ENCODE data around the gene TM9SF3.

Gene TM9SF3

GRCh38 chr10:96619120-96619519, 32.3 kb upstream of the TM9SF3 start:
- no peak for TF ChIP-seq PAX5 (IDR thresholded peaks at IDR 0.05; ENCODE audit: insufficient read depth, low read length, severe bottlenecking)
- no peak for TF ChIP-seq POU2F2 (IDR thresholded peaks at IDR 0.05; ENCODE audit: low read depth, low read length)
- no peak for TF ChIP-seq POLR2A (IDR thresholded peaks at IDR 0.05; ENCODE audit: low read depth, low read length)
- TF ChIP-seq POLR2AphosphoS5 (IDR thresholded peaks at IDR 0.05; ENCODE audit: low read depth, low read length), result no peak
- DNase-seq (ENCODE audit: insufficient read length, low spot score) (no peak), FAIRE-seq (no peak)

GRCh38 chr10:96618653-96619052, 31.8 kb upstream of the TM9SF3 start:
- no peak for DNase-seq (ENCODE audit: insufficient read length, low spot score)
- no peak for FAIRE-seq
- no peak for TF ChIP-seq POU2F2 (IDR thresholded peaks at IDR 0.05; ENCODE audit: low read depth, low read length)
- TF ChIP-seq PAX5 (IDR thresholded peaks at IDR 0.05; ENCODE audit: insufficient read depth, low read length, severe bottlenecking), result no peak
- no peak for TF ChIP-seq TAF1 (IDR thresholded peaks at IDR 0.05; ENCODE audit: low read depth, low read length)
- TF ChIP-seq POLR2AphosphoS5 (IDR thresholded peaks at IDR 0.05; ENCODE audit: low read depth, low read length), result no peak
- no peak for TF ChIP-seq SPI1 (IDR thresholded peaks at IDR 0.05; ENCODE audit: low read depth, low read length)
- TF ChIP-seq POLR2A (IDR thresholded peaks at IDR 0.05; ENCODE audit: low read depth, low read length), result no peak

DNA sequence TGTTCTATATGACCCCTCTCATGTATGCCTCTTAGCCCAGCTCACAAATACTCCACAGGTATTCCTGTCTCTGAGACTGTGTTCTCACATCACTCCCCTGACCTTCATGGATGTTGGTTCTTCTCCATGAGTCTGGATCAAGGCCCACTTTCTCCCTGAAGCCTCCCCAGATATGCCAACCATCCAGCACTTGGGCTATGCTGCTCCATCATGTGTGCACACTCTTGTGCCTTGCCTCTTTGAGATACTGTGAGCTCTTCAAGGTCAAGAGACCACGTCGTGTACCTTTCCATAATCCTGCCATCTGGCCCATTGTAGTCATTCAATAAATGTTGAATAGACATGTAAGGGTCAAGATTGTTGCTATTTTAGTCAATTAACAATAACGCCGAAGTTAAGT, 30.1 kb upstream of the TM9SF3 start:
- TF ChIP-seq POU2F2 (IDR thresholded peaks at IDR 0.05; ENCODE audit: low read depth, low read length), result no peak
- TF ChIP-seq TAF1 (IDR thresholded peaks at IDR 0.05; ENCODE audit: low read depth, low read length), result no peak
- no peak for TF ChIP-seq SPI1 (IDR thresholded peaks at IDR 0.05; ENCODE audit: low read depth, low read length)
- no peak for TF ChIP-seq POLR2A (IDR thresholded peaks at IDR 0.05; ENCODE audit: low read depth, low read length)
- TF ChIP-seq PAX5 (IDR thresholded peaks at IDR 0.05; ENCODE audit: insufficient read depth, low read length, severe bottlenecking), result no peak
- TF ChIP-seq POLR2AphosphoS5 (IDR thresholded peaks at IDR 0.05; ENCODE audit: low read depth, low read length), result no peak
- FAIRE-seq (no peak), DNase-seq (ENCODE audit: insufficient read length, low spot score) (no peak)

DNA sequence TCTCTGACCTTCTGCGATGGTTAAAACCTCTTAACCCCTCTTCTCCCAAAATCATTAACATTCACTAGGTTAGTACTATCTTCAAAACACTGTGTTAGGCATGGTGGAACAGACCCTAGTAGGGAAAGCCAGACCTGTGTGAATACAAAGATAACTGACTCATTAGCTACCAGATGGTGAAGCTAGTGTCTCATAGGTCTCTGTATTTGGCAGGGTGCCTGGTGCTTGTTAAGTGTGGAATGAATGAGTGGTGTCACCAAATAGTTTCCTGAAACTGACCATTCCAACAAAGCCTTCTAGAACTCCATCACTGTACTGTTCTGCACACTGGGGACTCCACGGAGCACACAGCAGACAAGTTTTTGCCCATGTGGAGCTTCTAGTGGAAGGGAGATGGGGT, 27.7 kb upstream of the TM9SF3 start:
- no peak for FAIRE-seq

DNA sequence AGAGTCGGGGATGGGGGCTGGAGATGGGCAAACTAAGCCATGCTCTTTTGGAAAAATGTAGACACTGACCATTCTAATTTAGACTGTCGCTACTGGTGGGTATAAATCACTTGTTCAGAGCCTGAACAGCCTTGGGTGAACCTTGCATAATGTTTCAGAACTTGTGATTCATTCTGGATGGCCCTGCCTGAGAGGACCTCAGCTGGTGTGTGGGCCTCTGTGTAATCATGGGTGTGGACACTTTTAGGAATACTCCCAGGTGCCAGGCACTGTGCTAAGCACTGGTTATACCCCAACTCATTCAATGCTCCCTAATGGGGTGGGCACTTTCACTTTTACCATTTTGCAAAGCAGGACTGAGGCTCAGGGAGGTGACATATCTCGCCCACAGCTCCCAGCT, 26.8 kb upstream of the TM9SF3 start:
- FAIRE-seq, result no peak
- no peak for DNase-seq (ENCODE audit: insufficient read length, low spot score)
- no peak for TF ChIP-seq TAF1 (IDR thresholded peaks at IDR 0.05; ENCODE audit: low read depth, low read length)
- TF ChIP-seq PAX5 (IDR thresholded peaks at IDR 0.05; ENCODE audit: insufficient read depth, low read length, severe bottlenecking), result no peak
- TF ChIP-seq POU2F2 (IDR thresholded peaks at IDR 0.05; ENCODE audit: low read depth, low read length), result no peak

More for the DNA sequence above, 27.7 kb upstream of the TM9SF3 start:
- no peak for TF ChIP-seq SPI1 (IDR thresholded peaks at IDR 0.05; ENCODE audit: low read depth, low read length)
- no peak for TF ChIP-seq POU2F2 (IDR thresholded peaks at IDR 0.05; ENCODE audit: low read depth, low read length)
- no peak for DNase-seq (ENCODE audit: insufficient read length, low spot score)

GRCh38 chr10:96612055-96612830, 25.4 kb upstream of the TM9SF3 start:
- DNase-seq (ENCODE audit: insufficient read length, low spot score) (no peak), FAIRE-seq (no peak)
- no peak for TF ChIP-seq POU2F2 (IDR thresholded peaks at IDR 0.05; ENCODE audit: low read depth, low read length)
- no peak for TF ChIP-seq POLR2AphosphoS5 (IDR thresholded peaks at IDR 0.05; ENCODE audit: low read depth, low read length)
- TF ChIP-seq POLR2A (IDR thresholded peaks at IDR 0.05; ENCODE audit: low read depth, low read length), result no peak
- no peak for TF ChIP-seq TAF1 (IDR thresholded peaks at IDR 0.05; ENCODE audit: low read depth, low read length)
- TF ChIP-seq SPI1 (IDR thresholded peaks at IDR 0.05; ENCODE audit: low read depth, low read length), result no peak
- no peak for TF ChIP-seq PAX5 (IDR thresholded peaks at IDR 0.05; ENCODE audit: insufficient read depth, low read length, severe bottlenecking)

- TF ChIP-seq SPI1 (IDR thresholded peaks at IDR 0.05; ENCODE audit: low read depth, low read length) (no peak), PAX5 (IDR thresholded peaks at IDR 0.05; ENCODE audit: insufficient read depth, low read length, severe bottlenecking) (no peak), POLR2AphosphoS5 (IDR thresholded peaks at IDR 0.05; ENCODE audit: low read depth, low read length) (no peak), TAF1 (IDR thresholded peaks at IDR 0.05; ENCODE audit: low read depth, low read length) (no peak), POU2F2 (IDR thresholded peaks at IDR 0.05; ENCODE audit: low read depth, low read length) (no peak), POLR2A (IDR thresholded peaks at IDR 0.05; ENCODE audit: low read depth, low read length) (no peak)
- FAIRE-seq (no peak), DNase-seq (ENCODE audit: insufficient read length, low spot score) (no peak)
Measured at GRCh38 chr10:96610817-96611216, 24.0 kb upstream of the TM9SF3 start.

DNA sequence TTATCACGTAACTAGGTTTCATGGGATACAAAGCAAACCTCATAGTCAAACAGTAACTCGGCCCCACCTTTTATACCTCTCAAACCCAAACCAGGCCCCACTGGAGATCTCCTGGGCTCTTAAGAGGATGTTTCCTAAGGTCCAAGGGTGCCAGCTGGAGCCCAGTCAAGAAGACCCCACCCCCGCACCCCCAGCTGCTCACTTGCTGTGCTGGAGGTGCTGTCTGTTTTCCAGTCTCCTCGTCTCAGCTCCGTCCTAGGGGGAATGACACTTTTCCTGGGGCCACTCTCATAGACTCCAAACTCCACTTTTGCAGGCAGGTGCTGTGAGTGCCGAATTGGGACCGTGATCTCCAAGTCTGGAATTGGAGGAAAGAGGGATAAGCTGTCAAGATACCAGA, 22.7 kb upstream of the TM9SF3 start:
- no peak for TF ChIP-seq POLR2A (IDR thresholded peaks at IDR 0.05; ENCODE audit: low read depth, low read length)
- TF ChIP-seq POLR2AphosphoS5 (IDR thresholded peaks at IDR 0.05; ENCODE audit: low read depth, low read length), result no peak
- TF ChIP-seq PAX5 (IDR thresholded peaks at IDR 0.05; ENCODE audit: insufficient read depth, low read length, severe bottlenecking), result no peak
- TF ChIP-seq POU2F2 (IDR thresholded peaks at IDR 0.05; ENCODE audit: low read depth, low read length), result no peak
- no peak for TF ChIP-seq TAF1 (IDR thresholded peaks at IDR 0.05; ENCODE audit: low read depth, low read length)
- no peak for TF ChIP-seq SPI1 (IDR thresholded peaks at IDR 0.05; ENCODE audit: low read depth, low read length)
- FAIRE-seq (no peak), DNase-seq (ENCODE audit: insufficient read length, low spot score) (no peak)

DNA sequence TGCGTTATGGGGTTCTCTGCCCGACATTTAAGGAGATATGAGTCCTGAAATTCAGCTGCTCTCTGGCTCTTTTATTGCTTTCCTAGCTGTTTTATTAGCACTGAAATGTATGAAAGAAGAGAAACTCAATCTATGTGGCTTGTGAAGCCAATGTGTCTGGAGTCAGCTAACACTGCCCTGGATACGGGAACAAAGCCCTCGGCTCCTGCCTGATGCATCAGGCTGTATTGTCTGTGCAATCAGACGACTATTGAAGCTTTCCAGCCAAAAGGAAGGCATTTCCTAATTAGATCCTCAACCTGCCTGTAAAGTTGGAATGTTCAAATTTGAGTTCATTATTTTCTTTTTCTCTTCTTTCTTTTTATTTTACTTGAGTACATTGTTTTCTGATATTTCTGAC, 22.0 kb upstream of the TM9SF3 start:
- TF ChIP-seq TAF1 (IDR thresholded peaks at IDR 0.05; ENCODE audit: low read depth, low read length) (no peak), SPI1 (IDR thresholded peaks at IDR 0.05; ENCODE audit: low read depth, low read length) (no peak), POLR2A (IDR thresholded peaks at IDR 0.05; ENCODE audit: low read depth, low read length) (no peak), PAX5 (IDR thresholded peaks at IDR 0.05; ENCODE audit: insufficient read depth, low read length, severe bottlenecking) (no peak), POU2F2 (IDR thresholded peaks at IDR 0.05; ENCODE audit: low read depth, low read length) (no peak), POLR2AphosphoS5 (IDR thresholded peaks at IDR 0.05; ENCODE audit: low read depth, low read length) (no peak)
- FAIRE-seq, result no peak
- no peak for DNase-seq (ENCODE audit: insufficient read length, low spot score)

DNA sequence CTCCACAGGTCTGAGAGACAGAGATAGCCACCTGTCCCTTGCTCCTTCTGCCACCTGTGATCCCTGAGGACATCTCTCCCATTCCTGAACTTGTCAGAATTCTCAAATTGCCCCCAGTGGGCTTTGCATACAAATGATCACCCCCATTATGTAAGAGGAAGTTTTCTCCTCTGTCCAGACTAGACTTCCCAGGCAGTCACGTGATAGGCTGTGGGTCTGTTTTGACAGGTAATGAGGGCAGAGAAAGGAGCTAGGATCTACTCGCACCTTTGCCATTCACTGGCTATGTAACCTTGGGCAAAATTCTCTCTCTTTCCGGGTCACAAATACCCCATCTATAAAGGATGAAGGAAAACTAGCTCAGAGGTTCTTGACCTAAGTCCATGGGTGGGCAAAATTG, 21.4 kb upstream of the TM9SF3 start:
- TF ChIP-seq SPI1 (IDR thresholded peaks at IDR 0.05; ENCODE audit: low read depth, low read length) (no peak), PAX5 (IDR thresholded peaks at IDR 0.05; ENCODE audit: insufficient read depth, low read length, severe bottlenecking) (no peak), POLR2AphosphoS5 (IDR thresholded peaks at IDR 0.05; ENCODE audit: low read depth, low read length) (no peak), TAF1 (IDR thresholded peaks at IDR 0.05; ENCODE audit: low read depth, low read length) (no peak), POLR2A (IDR thresholded peaks at IDR 0.05; ENCODE audit: low read depth, low read length) (no peak), POU2F2 (IDR thresholded peaks at IDR 0.05; ENCODE audit: low read depth, low read length) (no peak)
- DNase-seq (ENCODE audit: insufficient read length, low spot score) (no peak), FAIRE-seq (no peak)
